GM23338 (cell line): ENCODE data around the gene C2CD4D.

Experiments used
- CTCF ChIP-seq, 2 experiments: fragments of 200-600 bp in 1 of 2; sonication (generic) in 1 of 2; conservative IDR thresholded peaks; 2 replicates each; pipeline versions ENCODE4 v1.5.1 to v1.6.1; 2016 to 2017; ENCODE audit warnings: antibody characterized with exemption in 2 of 2, low read depth in 2 of 2, mild to moderate bottlenecking in 2 of 2, moderate library complexity in 1 of 2
- EZH2 ChIP-seq: fragments of 200-600 bp; sonication (generic); IDR thresholded peaks from one replicate; pipeline ENCODE4 v1.8.0; 2017; ENCODE audit warnings: antibody characterized with exemption, mild to moderate bottlenecking, low read depth; ENCODE audit not compliant: unreplicated experiment
- EZH2phosphoT487 ChIP-seq: fragments of 200-600 bp; sonication (generic); IDR thresholded peaks from one replicate; pipeline ENCODE4 v1.8.1; 2018; ENCODE audit warnings: antibody characterized with exemption; ENCODE audit not compliant: unreplicated experiment
- NANOG ChIP-seq: IDR thresholded peaks from 2 replicates; pipeline ENCODE4 v1.6.1; 2016; ENCODE audit warnings: antibody characterized with exemption, borderline replicate concordance
- POLR2AphosphoS5 ChIP-seq: IDR thresholded peaks from 2 replicates; pipeline ENCODE4 v1.6.1; 2016; ENCODE audit warnings: antibody characterized with exemption, low read depth
- REST ChIP-seq: IDR thresholded peaks from one replicate; pipeline ENCODE4 v1.6.1; 2018; ENCODE audit warnings: antibody characterized with exemption; ENCODE audit not compliant: unreplicated experiment
- STAT1 ChIP-seq: IDR thresholded peaks from one replicate; pipeline ENCODE4 v1.6.1; 2016; ENCODE audit warnings: antibody characterized with exemption; ENCODE audit not compliant: unreplicated experiment

- TF ChIP-seq NANOG = no peak
- TF ChIP-seq POLR2AphosphoS5 = no peak
- TF ChIP-seq CTCF (conservative IDR thresholded peaks at IDR 0.05; ENCODE audit: low read depth in 2 of 2) = peak; percentile 35 to 55; a peak in 3 of 4 replicates
- TF ChIP-seq EZH2 = no peak
- no peak for TF ChIP-seq STAT1
- no peak for TF ChIP-seq EZH2phosphoT487
- TF ChIP-seq REST = no peak
Measured at GRCh38 chr1:151881479-151881878, 41.9 kb upstream of the C2CD4D start.
